SU-DHL-6 (cell line): ENCODE measurements around the gene SF3B1.

Experiments used
- H2AFZ ChIP-seq: fragments of 200-600 bp; sonication (generic); 2 replicates; pipeline ENCODE4 v1.6.1; 2014; ENCODE audit warnings: low read depth, mild to moderate bottlenecking, moderate library complexity, mixed read lengths, antibody characterized with exemption, low read length; ENCODE audit not compliant: severe bottlenecking
- H3F3A ChIP-seq: fragments of 200-600 bp; shearing (Covaris generic); 2 replicates; pipeline ENCODE4 v1.6.0; 2016; ENCODE audit warnings: antibody characterized with exemption, mild to moderate bottlenecking; ENCODE audit not compliant: insufficient read depth
- H3K27ac ChIP-seq: fragments of 200-600 bp; sonication (generic); 2 replicates; pipeline ENCODE4 v1.5.1; 2016; ENCODE audit warnings: low read depth, mild to moderate bottlenecking, low read length, moderate library complexity, mixed read lengths
- H3K27me3 ChIP-seq: fragments of 200-600 bp; sonication (generic), shearing (Covaris generic); 2 replicates; pipeline ENCODE4 v1.6.0; 2014; ENCODE audit warnings: mild to moderate bottlenecking, low read length
- H3K36me3 ChIP-seq: fragments of 200-600 bp; sonication (generic); 2 replicates; pipeline ENCODE4 v1.6.1; 2014; ENCODE audit warnings: mild to moderate bottlenecking, low read length, mixed read lengths
- H3K4me2 ChIP-seq: fragments of 300-600, 200-600 bp; shearing (Covaris generic), sonication (generic); 2 replicates; pipeline ENCODE4 v1.6.0; 2014; ENCODE audit warnings: low read length, low read depth, mild to moderate bottlenecking; ENCODE audit not compliant: poor library complexity, severe bottlenecking
- H3K4me3 ChIP-seq: fragments of 200-600 bp; sonication (generic); 2 replicates; pipeline ENCODE4 v1.5.1; 2014; ENCODE audit warnings: antibody characterized with exemption, low read length, mild to moderate bottlenecking, mixed read lengths; ENCODE audit not compliant: insufficient read depth, poor library complexity, severe bottlenecking
- H3K79me2 ChIP-seq: fragments of 200-600 bp; sonication (generic); 2 replicates; pipeline ENCODE4 v1.6.1; 2014; ENCODE audit warnings: mild to moderate bottlenecking, low read length, moderate library complexity; ENCODE audit not compliant: insufficient read depth
- H3K9ac ChIP-seq: fragments of 200-600 bp; sonication (generic); 2 replicates; pipeline ENCODE4 v1.7.0; 2014; ENCODE audit warnings: mild to moderate bottlenecking, low read length
- H3K9me2 ChIP-seq: fragments of 200-600 bp; sonication (generic); replicated peaks from 2 replicates; pipeline ENCODE4 v1.6.1; 2014; ENCODE audit warnings: low read length; ENCODE audit not compliant: insufficient read depth
- H3K9me3 ChIP-seq: fragments of 200-600 bp; sonication (generic); 2 replicates; pipeline ENCODE4 v1.6.1; 2014; ENCODE audit warnings: low read length, mixed read lengths; ENCODE audit not compliant: insufficient read depth
- H4K20me1 ChIP-seq: fragments of 200-600 bp; sonication (generic); 2 replicates; pipeline ENCODE4 v1.6.1; 2014; ENCODE audit warnings: low read depth, mild to moderate bottlenecking, antibody characterized with exemption, low read length, moderate library complexity, mixed read lengths
- EZH2phosphoT487 ChIP-seq: fragments of 200-600 bp; sonication (generic), shearing (Covaris generic); conservative IDR thresholded peaks from 2 replicates; pipeline ENCODE4 v1.6.1; 2018; ENCODE audit warnings: mild to moderate bottlenecking, antibody characterized with exemption, low read length, moderate library complexity, mixed read lengths
- TF ChIP-seq, protein P1 (sequence below): fragments of 200-600 bp; sonication (generic); IDR thresholded peaks from one replicate; pipeline ENCODE4 v1.5.1; 2017; ENCODE audit warnings: antibody characterized with exemption, mild to moderate bottlenecking, low read length, moderate library complexity; ENCODE audit not compliant: insufficient read depth, poor library complexity, severe bottlenecking

The SF3B1 gene

DNA sequence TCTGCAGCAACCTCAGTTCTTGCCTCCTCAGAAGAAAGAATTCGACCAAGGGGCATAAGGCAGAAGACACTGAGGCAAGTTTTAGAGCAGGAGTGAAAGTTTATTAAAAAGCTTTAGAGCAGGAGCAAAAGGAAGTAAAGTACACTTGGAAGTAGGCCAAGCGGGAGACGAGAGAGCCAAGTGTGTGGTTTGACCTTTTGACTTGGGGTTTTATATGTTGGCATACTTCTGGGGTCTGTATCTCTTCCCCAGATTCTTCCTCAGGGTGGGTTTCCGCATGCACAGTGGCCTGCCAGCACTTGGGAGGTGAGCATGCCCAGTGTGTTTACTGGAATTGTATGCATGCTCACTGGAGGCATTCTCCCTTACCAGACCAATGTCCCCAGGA, 64.9 kb downstream of the SF3B1 start:
- Histone ChIP-seq H3K4me3 (no peak overlapping the region), H4K20me1 (no peaks in the 10 kb centered on the region)

GRCh38 chr2:197369228-197369932, 65.4 kb downstream of the SF3B1 start:
- Histone ChIP-seq H3K4me2 (no peak overlapping the region), H3K4me3 (no peak overlapping the region), H2AFZ (no peak overlapping the region), H3F3A (no peaks in the 10 kb centered on the region), H3K79me2 (no peaks in the 10 kb centered on the region), H3K27me3 (no peaks in the 10 kb centered on the region), H4K20me1 (no peaks in the 10 kb centered on the region), H3K9me2 (no peaks in the 10 kb centered on the region), H3K9ac (no peak overlapping the region), H3K9me3 (no peaks in the 10 kb centered on the region), H3K27ac (no peak overlapping the region), H3K36me3 (no peaks in the 10 kb centered on the region)
- TF ChIP-seq, protein P1, sequence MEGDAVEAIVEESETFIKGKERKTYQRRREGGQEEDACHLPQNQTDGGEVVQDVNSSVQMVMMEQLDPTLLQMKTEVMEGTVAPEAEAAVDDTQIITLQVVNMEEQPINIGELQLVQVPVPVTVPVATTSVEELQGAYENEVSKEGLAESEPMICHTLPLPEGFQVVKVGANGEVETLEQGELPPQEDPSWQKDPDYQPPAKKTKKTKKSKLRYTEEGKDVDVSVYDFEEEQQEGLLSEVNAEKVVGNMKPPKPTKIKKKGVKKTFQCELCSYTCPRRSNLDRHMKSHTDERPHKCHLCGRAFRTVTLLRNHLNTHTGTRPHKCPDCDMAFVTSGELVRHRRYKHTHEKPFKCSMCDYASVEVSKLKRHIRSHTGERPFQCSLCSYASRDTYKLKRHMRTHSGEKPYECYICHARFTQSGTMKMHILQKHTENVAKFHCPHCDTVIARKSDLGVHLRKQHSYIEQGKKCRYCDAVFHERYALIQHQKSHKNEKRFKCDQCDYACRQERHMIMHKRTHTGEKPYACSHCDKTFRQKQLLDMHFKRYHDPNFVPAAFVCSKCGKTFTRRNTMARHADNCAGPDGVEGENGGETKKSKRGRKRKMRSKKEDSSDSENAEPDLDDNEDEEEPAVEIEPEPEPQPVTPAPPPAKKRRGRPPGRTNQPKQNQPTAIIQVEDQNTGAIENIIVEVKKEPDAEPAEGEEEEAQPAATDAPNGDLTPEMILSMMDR = no peak
- no peak for TF ChIP-seq EZH2phosphoT487

More for the DNA sequence above, 64.9 kb downstream of the SF3B1 start:
- no peak overlapping the region for H3K4me2 ChIP-seq
- H3K27me3 ChIP-seq = no peaks in the 10 kb centered on the region
- H3K79me2 ChIP-seq = no peaks in the 10 kb centered on the region
- H3K27ac ChIP-seq = no peak overlapping the region
- no peaks in the 10 kb centered on the region for H3K36me3 ChIP-seq
- no peaks in the 10 kb centered on the region for H3K9me2 ChIP-seq
- TF ChIP-seq, protein P1 = no peak
- TF ChIP-seq EZH2phosphoT487 = no peak
- no peaks in the 10 kb centered on the region for H3K9me3 ChIP-seq
- H3F3A ChIP-seq = no peaks in the 10 kb centered on the region
- no peak overlapping the region for H3K9ac ChIP-seq
- no peak overlapping the region for H2AFZ ChIP-seq

- no peak overlapping the region for H3K9ac ChIP-seq
- no peaks in the 10 kb centered on the region for H3K36me3 ChIP-seq
- no peak overlapping the region for H3K27ac ChIP-seq
- no peak overlapping the region for H3K4me2 ChIP-seq
- H2AFZ ChIP-seq = no peak overlapping the region
- H3K9me3 ChIP-seq = no peaks in the 10 kb centered on the region
- no peaks in the 10 kb centered on the region for H3K79me2 ChIP-seq
- H3K9me2 ChIP-seq = no peaks in the 10 kb centered on the region
- H3K4me3 ChIP-seq = no peak overlapping the region
- no peaks in the 10 kb centered on the region for H3K27me3 ChIP-seq
- no peaks in the 10 kb centered on the region for H4K20me1 ChIP-seq
- no peaks in the 10 kb centered on the region for H3F3A ChIP-seq
- TF ChIP-seq, protein P1 = no peak
- no peak for TF ChIP-seq EZH2phosphoT487
Measured at GRCh38 chr2:197368412-197368811, 66.4 kb downstream of the SF3B1 start.
